ENCODE results near the gene ETV3. TPM values are rescaled to one million over a fixed set of nuclear protein-coding genes. Genes with fewer than 3 reads are reported as not detected.
"Not testable (repeated sequence)": the region's sequence is repeated elsewhere in the genome, so short reads cannot be mapped to it uniquely, and the experiment has no call there.

ETV3 gene
- total and polyA plus RNA-seq, 8 donors = 3.8 to 30.8 (median 11.5) TPM

DNA sequence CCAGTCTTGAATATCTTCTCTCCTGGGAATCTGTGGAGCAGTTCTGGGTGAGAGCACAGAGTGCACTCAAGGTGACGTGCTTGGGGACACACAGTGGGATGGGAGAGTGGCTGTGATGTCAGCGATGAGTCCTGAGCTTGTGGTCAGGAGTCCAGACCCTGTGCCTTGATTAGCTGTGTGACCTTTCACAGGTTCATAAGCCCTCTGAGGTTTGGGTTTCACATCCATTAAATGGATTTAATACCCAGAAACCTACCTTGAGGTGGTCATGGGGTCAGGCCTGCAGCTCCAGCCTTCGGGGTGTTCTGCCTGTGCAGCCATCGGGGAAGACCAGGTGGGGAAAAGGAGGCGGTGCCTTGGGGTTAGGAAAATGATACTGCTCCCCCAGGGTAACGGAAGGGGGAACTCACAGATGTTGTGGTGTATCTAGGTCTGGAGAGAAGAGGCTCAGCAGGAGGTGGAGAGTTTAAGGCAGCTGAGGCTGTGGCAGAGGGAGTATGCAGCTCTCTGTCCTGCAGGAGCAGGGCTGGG is 38.5 kb upstream of the ETV3 start:
- intact Hi-C loops (cut with DNase I; ENCODE audit: low total_unique reads) = no loop called here
- H3K27ac ChIP-seq = no peak overlapping the region
- peaks cover 0 to 8% (median 0%) of the 10 kb centered on the region in 3 donors for H3K27me3 ChIP-seq
- H3K4me3 ChIP-seq = no peak overlapping the region
- WGBS, 5 donors = 75 to 87% (median 81%) methylated on average over 5 to 6 of the region's 6 CpGs
- TF ChIP-seq POLR2AphosphoS5 (IDR thresholded peaks at IDR 0.05) (no peak), EP300 (IDR thresholded peaks at IDR 0.05) (no peak), POLR2A (IDR thresholded peaks at IDR 0.05) (no peak)
- TF ChIP-seq, protein P1, sequence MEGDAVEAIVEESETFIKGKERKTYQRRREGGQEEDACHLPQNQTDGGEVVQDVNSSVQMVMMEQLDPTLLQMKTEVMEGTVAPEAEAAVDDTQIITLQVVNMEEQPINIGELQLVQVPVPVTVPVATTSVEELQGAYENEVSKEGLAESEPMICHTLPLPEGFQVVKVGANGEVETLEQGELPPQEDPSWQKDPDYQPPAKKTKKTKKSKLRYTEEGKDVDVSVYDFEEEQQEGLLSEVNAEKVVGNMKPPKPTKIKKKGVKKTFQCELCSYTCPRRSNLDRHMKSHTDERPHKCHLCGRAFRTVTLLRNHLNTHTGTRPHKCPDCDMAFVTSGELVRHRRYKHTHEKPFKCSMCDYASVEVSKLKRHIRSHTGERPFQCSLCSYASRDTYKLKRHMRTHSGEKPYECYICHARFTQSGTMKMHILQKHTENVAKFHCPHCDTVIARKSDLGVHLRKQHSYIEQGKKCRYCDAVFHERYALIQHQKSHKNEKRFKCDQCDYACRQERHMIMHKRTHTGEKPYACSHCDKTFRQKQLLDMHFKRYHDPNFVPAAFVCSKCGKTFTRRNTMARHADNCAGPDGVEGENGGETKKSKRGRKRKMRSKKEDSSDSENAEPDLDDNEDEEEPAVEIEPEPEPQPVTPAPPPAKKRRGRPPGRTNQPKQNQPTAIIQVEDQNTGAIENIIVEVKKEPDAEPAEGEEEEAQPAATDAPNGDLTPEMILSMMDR (IDR thresholded peaks at IDR 0.05) = no peak
- H3K9me3 ChIP-seq = no peaks in the 10 kb centered on the region
- DNase-seq = no peak
- H3K4me1 ChIP-seq = no peaks in the 10 kb centered on the region
- H3K36me3 ChIP-seq = no peaks in the 10 kb centered on the region

DNA sequence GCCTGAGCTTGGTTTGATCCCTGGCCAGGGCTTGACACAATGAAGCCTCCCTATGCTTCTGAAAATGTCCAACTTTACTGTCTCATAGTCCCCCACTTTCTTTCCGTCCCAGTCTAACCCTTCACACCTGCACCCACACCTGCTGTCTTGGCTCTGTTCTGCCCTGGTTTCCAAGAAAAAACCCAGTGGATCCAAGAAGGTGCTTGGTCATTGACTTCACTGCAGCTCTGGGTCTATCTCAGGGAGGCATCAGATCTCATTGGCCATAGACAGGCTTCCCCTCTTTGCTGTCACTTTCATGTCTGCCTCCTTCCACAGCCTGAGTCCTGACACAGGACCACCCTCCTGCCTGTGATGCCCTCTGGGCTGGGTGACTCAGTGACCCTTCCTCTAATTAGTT is 37.8 kb upstream of the ETV3 start:
- TF ChIP-seq, protein P1 (IDR thresholded peaks at IDR 0.05) = no peak
- no peak for TF ChIP-seq POLR2A (IDR thresholded peaks at IDR 0.05)
- TF ChIP-seq EP300 (IDR thresholded peaks at IDR 0.05) = no peak
- no peak for TF ChIP-seq POLR2AphosphoS5 (IDR thresholded peaks at IDR 0.05)
- no peak for DNase-seq
- Histone ChIP-seq H3K27me3 (peaks cover 0 to 14% (median 0%) of the 10 kb centered on the region in 3 donors), H3K4me3 (no peak overlapping the region), H3K4me1 (no peaks in the 10 kb centered on the region), H3K9me3 (no peaks in the 10 kb centered on the region), H3K27ac (no peak overlapping the region), H3K36me3 (no peaks in the 10 kb centered on the region)
- intact Hi-C loops (cut with DNase I; ENCODE audit: low total_unique reads) = no loop called here
- WGBS, 5 donors = 84 to 95% (median 94%) methylated on average over 1 of the region's 1 CpG

DNA sequence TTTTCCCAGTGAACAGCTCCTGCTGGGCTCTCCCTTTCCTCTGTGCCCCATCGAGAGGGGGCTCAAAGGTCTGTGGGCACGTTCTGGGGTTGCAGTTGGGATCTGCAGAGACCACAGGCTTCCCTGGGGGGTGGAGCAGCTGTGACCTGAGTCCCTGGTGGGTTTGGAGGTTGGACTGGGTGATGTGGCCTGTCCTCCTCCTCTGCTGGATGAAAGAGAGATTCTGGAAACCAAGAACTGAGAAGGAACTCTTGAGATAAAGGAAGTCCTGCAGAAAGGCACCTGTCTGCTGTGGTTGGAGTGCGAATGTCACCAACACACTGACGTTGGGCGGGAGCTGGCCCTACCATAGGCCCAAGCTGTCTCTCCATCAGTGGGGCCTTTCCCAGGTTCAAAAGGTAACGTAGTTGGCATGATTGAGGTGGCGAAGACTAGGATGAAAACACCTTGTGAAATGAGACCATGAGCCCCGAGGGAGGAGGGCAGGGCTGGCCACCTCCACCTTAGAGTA is 35.8 kb upstream of the ETV3 start:
- Histone ChIP-seq H3K4me3 (no peak overlapping the region), H3K27ac (no peak overlapping the region), H3K9me3 (no peaks in the 10 kb centered on the region), H3K27me3 (peaks cover 0 to 15% (median 0%) of the 10 kb centered on the region in 3 donors), H3K36me3 (no peaks in the 10 kb centered on the region), H3K4me1 (no peaks in the 10 kb centered on the region)
- 68 to 83% (median 79%) methylated on average over 8 of the region's 8 CpGs for WGBS, 5 donors
- no peak for DNase-seq
- TF ChIP-seq POLR2A (IDR thresholded peaks at IDR 0.05) (no peak), POLR2AphosphoS5 (IDR thresholded peaks at IDR 0.05) (no peak), EP300 (IDR thresholded peaks at IDR 0.05) (no peak)
- TF ChIP-seq, protein P1 (IDR thresholded peaks at IDR 0.05) = no peak
- intact Hi-C loops (cut with DNase I; ENCODE audit: low total_unique reads) = no loop called here

DNA sequence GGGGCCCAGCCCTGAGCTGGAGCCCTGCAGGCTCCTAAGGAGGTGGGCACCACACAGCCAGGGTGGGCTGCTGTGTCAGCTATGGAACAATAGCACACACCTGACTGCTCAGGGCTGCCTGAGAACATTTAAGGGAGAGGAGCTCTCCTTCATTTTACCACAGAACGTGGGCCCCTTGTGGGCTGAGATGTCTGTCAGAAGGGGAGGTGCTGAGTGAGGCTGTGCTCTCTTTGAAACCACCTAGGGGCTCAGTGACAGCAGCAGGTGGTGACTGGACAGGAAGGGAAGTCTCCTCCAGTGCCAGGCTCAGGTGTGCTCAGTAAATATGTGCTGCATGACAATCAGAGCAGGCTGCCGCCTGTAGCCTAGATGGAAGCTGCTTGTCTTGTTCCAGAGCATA is 35.0 kb upstream of the ETV3 start:
- intact Hi-C loops (cut with DNase I; ENCODE audit: low total_unique reads); H3K9me3 ChIP-seq; DNase-seq; H3K27ac ChIP-seq; H3K36me3 ChIP-seq; H3K4me3 ChIP-seq; H3K4me1 ChIP-seq: not testable (repeated sequence)
- 39 to 67% (median 48%) methylated on average over 1 to 2 of the region's 2 CpGs for WGBS, 5 donors
- peaks cover 0 to 15% (median 0%) of the 10 kb centered on the region in 3 donors for H3K27me3 ChIP-seq

DNA sequence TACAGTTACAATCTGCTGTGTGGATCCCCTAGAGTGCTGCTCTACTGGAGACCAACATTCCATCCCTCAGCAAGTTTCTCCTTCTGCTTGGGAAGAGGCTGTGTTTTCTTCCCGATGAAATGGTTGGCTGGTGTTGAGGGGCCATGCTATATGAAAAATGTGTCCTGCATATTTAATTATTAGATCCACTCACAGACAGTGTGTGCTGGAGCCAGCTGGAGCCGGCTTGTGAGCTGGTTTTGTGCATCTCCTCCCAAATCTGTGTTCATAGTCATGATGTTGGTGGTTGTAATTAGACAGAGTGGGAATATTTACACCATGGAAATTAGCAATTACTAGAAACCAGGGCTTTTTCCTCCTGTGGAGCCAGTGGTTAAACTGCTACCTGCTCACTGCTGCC is 34.4 kb upstream of the ETV3 start:
- H3K4me3 ChIP-seq; H3K4me1 ChIP-seq; H3K36me3 ChIP-seq; H3K9me3 ChIP-seq; DNase-seq; intact Hi-C loops (cut with DNase I; ENCODE audit: low total_unique reads); H3K27ac ChIP-seq: not testable (repeated sequence)
- 38 to 80% (median 70%) methylated on average over 2 of the region's 2 CpGs for WGBS, 5 donors
- H3K27me3 ChIP-seq = peaks cover 0 to 15% (median 0%) of the 10 kb centered on the region in 3 donors

All from stomach (tissue), 9 donors.